T-cell (primary cell): ENCODE measurements around the gene JMJD7. TPM values are rescaled to one million over a fixed set of nuclear protein-coding genes. Genes with fewer than 3 reads are reported as not detected.

Experiments
- ATAC-seq, 4 experiments: fragments of 200-7000 bp in 3 of 4; fragments of 150-1000 bp in 1 of 4; cut with Tn5 transposase; replicated peaks in 1 of 4; 1 replicate in 3 of 4; 2 replicates in 1 of 4; pipeline ENCODE4 v1.10.0; 2021; ENCODE audit warnings: moderate library complexity in 3 of 4, mild to moderate bottlenecking in 2 of 4, moderate number of reproducible peaks in 1 of 4
- CTCF ChIA-PET, 2 donors: fragments of 300-600 bp; sonication (Branson Sonifier 250); formaldehyde crosslinking; loops; one replicate each; lab custom pipeline; 2022; ENCODE audit warnings: antibody characterized with exemption in 2 of 2; lab: Charles Lee
- POLR2A ChIA-PET, 2 donors: fragments of 300-600 bp; sonication (Branson Sonifier 250); formaldehyde crosslinking; loops; one replicate each; lab custom pipeline; 2022; ENCODE audit warnings: antibody characterized with exemption in 2 of 2; lab: Charles Lee
- DNase-seq, 35 experiments: peaks; one replicate each; pipeline versions ENCODE4 v3.0.0 to v3.0.0-alpha.2; 2013 to 2023
- H3K27ac ChIP-seq: one replicate; pipeline ENCODE4 v1.5.1; 2013; ENCODE audit warnings: low read length
- H3K27me3 ChIP-seq, 2 experiments: replicated peaks in 1 of 2; 1 replicate in 1 of 2; 2 replicates in 1 of 2; pipeline versions ENCODE4 v1.6.1 to v1.7.0; 2013; ENCODE audit warnings: low read length in 1 of 2, mixed read lengths in 1 of 2; ENCODE audit not compliant: control insufficient read depth in 2 of 2, insufficient read depth in 2 of 2; ENCODE audit errors: extremely low read depth in 1 of 2
- H3K36me3 ChIP-seq, 2 donors: 1 replicate in 1 of 2; 2 replicates in 1 of 2; pipeline versions ENCODE4 v1.6.1 to v1.7.0; 2013; ENCODE audit warnings: low read length in 1 of 2; ENCODE audit not compliant: control insufficient read depth in 2 of 2, insufficient read depth in 1 of 2; ENCODE audit errors: extremely low read depth in 1 of 2
- H3K4me1 ChIP-seq, 2 experiments: 1 replicate in 1 of 2; 2 replicates in 1 of 2; pipeline versions ENCODE4 v1.6.1 to v1.7.0; 2013; ENCODE audit warnings: low read length in 2 of 2, mixed read lengths in 1 of 2; ENCODE audit not compliant: insufficient read depth in 2 of 2, control insufficient read depth in 1 of 2; ENCODE audit errors: extremely low read depth in 1 of 2
- H3K4me3 ChIP-seq, 2 donors: 1 replicate in 1 of 2; 2 replicates in 1 of 2; pipeline versions ENCODE4 v1.5.1 to v1.7.0; 2013; ENCODE audit warnings: mild to moderate bottlenecking in 2 of 2, low read length in 1 of 2, moderate library complexity in 1 of 2; ENCODE audit not compliant: control insufficient read depth in 1 of 2; ENCODE audit errors: extremely low read depth in 1 of 2
- H3K9me3 ChIP-seq: 2 replicates; pipeline ENCODE4 v1.7.0; 2013
- H3K27ac Mint-ChIP-seq, 2 donors: one replicate each; pipeline ENCODE4 v1.8.0; 2020 to 2021; ENCODE audit warnings: mild to moderate bottlenecking in 2 of 2, mixed read lengths in 2 of 2
- H3K27me3 Mint-ChIP-seq, 2 donors: one replicate each; pipeline ENCODE4 v1.8.0; 2021 to 2022; ENCODE audit warnings: mixed read lengths in 2 of 2
- H3K36me3 Mint-ChIP-seq: one replicate; pipeline ENCODE4 v1.8.0; 2021; ENCODE audit warnings: mixed read lengths
- H3K4me1 Mint-ChIP-seq, 3 donors: one replicate each; pipeline ENCODE4 v1.8.0; 2020 to 2022; ENCODE audit warnings: mixed read lengths in 3 of 3, mild to moderate bottlenecking in 1 of 3
- H3K4me3 Mint-ChIP-seq, 3 donors: one replicate each; pipeline ENCODE4 v1.8.0; 2020 to 2022; ENCODE audit warnings: mild to moderate bottlenecking in 3 of 3, mixed read lengths in 3 of 3, moderate library complexity in 3 of 3
- H3K9me3 Mint-ChIP-seq, 3 donors: one replicate each; pipeline ENCODE4 v1.8.0; 2020 to 2022; ENCODE audit warnings: mixed read lengths in 3 of 3
- WGBS: methylation state at CpG from one replicate; pipeline ENCODE4 v1.1.5; 2013; ENCODE audit warnings: missing lambda C conversion rate; ENCODE audit not compliant: insufficient coverage; 5-methylcytosine and 5-hydroxymethylcytosine counted together
- total RNA-seq, 35 experiments: library from RNA in 6 of 35; stranded (reverse) in 6 of 35; fragments of 120-200 nt in 1 of 35; gene quantifications; one replicate each; pipeline versions ENCODE4 v1.2.1 to v1.2.4 and lab custom pipeline; 2013 to 2026

Gene JMJD7
- total RNA-seq, 5 donors from 2014 or later (not counting 1 experiment from before 2014, with no cell fraction given) = 35.8 to 72.7 (median 45.3) TPM

GRCh38 chr15:41871175-41871905 is 43.4 kb downstream of the JMJD7 start:
- no peaks in the 10 kb centered on the region for H3K27me3 Mint-ChIP-seq
- peaks cover 0 to 6% of the 10 kb centered on the region in 2 experiments for H3K27me3 ChIP-seq
- no peaks in the 10 kb centered on the region for H3K36me3 Mint-ChIP-seq
- H3K4me3 Mint-ChIP-seq = no peak overlapping the region
- peaks cover 11 to 14% (median 12%) of the 10 kb centered on the region in 3 donors for H3K4me1 Mint-ChIP-seq
- H3K27ac Mint-ChIP-seq = peak overlapping the region; percentile 82 to 87
- H3K9me3 Mint-ChIP-seq = no peaks in the 10 kb centered on the region
- H3K4me3 ChIP-seq = no peak overlapping the region
- ChIA-PET POLR2A (no interaction called here), CTCF (interaction anchor here in 1 of 2 donors (0.8 to 1.0 kb wide), 4 partner anchors 24 to 66 kb away, joined by 3 to 5 read pairs (median 4); no protein-coding TSS in a partner anchor)
- no peak overlapping the region for H3K27ac ChIP-seq
- H3K36me3 ChIP-seq = no peaks in the 10 kb centered on the region
- ATAC-seq (peak in 1 of 4 experiments; percentile 6), DNase-seq (no peak)
- 93% methylated on average over 17 of the region's 19 CpGs for WGBS
- peaks cover 7 to 15% of the 10 kb centered on the region in 2 experiments for H3K4me1 ChIP-seq
- no peaks in the 10 kb centered on the region for H3K9me3 ChIP-seq

- Histone ChIP-seq H3K36me3 (no peaks in the 10 kb centered on the region), H3K27ac (no peak overlapping the region), H3K4me3 (no peak overlapping the region), H3K9me3 (no peaks in the 10 kb centered on the region), H3K27me3 (peaks cover 0 to 6% of the 10 kb centered on the region in 2 experiments), H3K4me1 (peaks cover 7 to 15% of the 10 kb centered on the region in 2 experiments)
- no peak overlapping the region for H3K27ac Mint-ChIP-seq
- no peaks in the 10 kb centered on the region for H3K36me3 Mint-ChIP-seq
- ChIA-PET POLR2A (no interaction called here), CTCF (no interaction called here)
- DNase-seq = no peak
- no peaks in the 10 kb centered on the region for H3K27me3 Mint-ChIP-seq
- no peak overlapping the region for H3K4me3 Mint-ChIP-seq
- no peaks in the 10 kb centered on the region for H3K9me3 Mint-ChIP-seq
- H3K4me1 Mint-ChIP-seq = peaks cover 11 to 14% (median 12%) of the 10 kb centered on the region in 3 donors
- ATAC-seq = no peak
- 92% methylated on average over 6 of the region's 9 CpGs for WGBS
Observed at GRCh38 chr15:41872166-41872747, 44.4 kb downstream of the JMJD7 start.

- POLR2A ChIA-PET = no interaction called here
- Histone ChIP-seq H3K4me3 (no peak overlapping the region), H3K27ac (no peak overlapping the region), H3K9me3 (no peaks in the 10 kb centered on the region), H3K36me3 (no peaks in the 10 kb centered on the region), H3K27me3 (peaks cover 0 to 6% of the 10 kb centered on the region in 2 experiments), H3K4me1 (peaks cover 7 to 15% of the 10 kb centered on the region in 2 experiments)
- Mint-ChIP-seq H3K4me1 (peaks cover 11 to 14% (median 12%) of the 10 kb centered on the region in 3 donors), H3K36me3 (no peaks in the 10 kb centered on the region), H3K27me3 (no peaks in the 10 kb centered on the region), H3K9me3 (no peaks in the 10 kb centered on the region), H3K4me3 (no peak overlapping the region), H3K27ac (no peak overlapping the region)
- ATAC-seq (no peak), DNase-seq (no peak)
- CTCF ChIA-PET = no interaction called here
- 79% methylated on average over 8 of the region's 8 CpGs for WGBS
Observed at GRCh38 chr15:41873711-41874110, 45.8 kb downstream of the JMJD7 start.

- Mint-ChIP-seq H3K36me3 (no peaks in the 10 kb centered on the region), H3K27ac (no peak overlapping the region), H3K4me3 (no peak overlapping the region), H3K27me3 (peaks cover 0 to 3% of the 10 kb centered on the region in 2 donors), H3K9me3 (no peaks in the 10 kb centered on the region), H3K4me1 (peaks cover 10 to 14% (median 11%) of the 10 kb centered on the region in 3 donors)
- 92% methylated on average over 10 of the region's 12 CpGs for WGBS
- H3K27me3 ChIP-seq = peaks cover 0 to 14% of the 10 kb centered on the region in 2 experiments
- no peak for DNase-seq
- ChIA-PET CTCF (interaction anchor here in 1 of 2 donors (0.6 kb wide), 1 partner anchor 50 kb away, joined by 3 read pairs; no protein-coding TSS in a partner anchor), POLR2A (no interaction called here)
- no peaks in the 10 kb centered on the region for H3K9me3 ChIP-seq
- H3K4me3 ChIP-seq = no peak overlapping the region
- H3K4me1 ChIP-seq = peaks cover 7 to 15% of the 10 kb centered on the region in 2 experiments
- no peak for ATAC-seq
- H3K27ac ChIP-seq = no peak overlapping the region
- H3K36me3 ChIP-seq = no peaks in the 10 kb centered on the region
Observed at GRCh38 chr15:41874736-41875135, 46.8 kb downstream of the JMJD7 start.

- Histone ChIP-seq H3K9me3 (no peaks in the 10 kb centered on the region), H3K27me3 (peaks cover 0 to 23% of the 10 kb centered on the region in 2 experiments), H3K36me3 (no peaks in the 10 kb centered on the region), H3K27ac (no peak overlapping the region), H3K4me3 (no peak overlapping the region), H3K4me1 (peaks cover 1 to 3% of the 10 kb centered on the region in 2 experiments)
- Mint-ChIP-seq H3K36me3 (no peaks in the 10 kb centered on the region), H3K4me3 (no peak overlapping the region), H3K9me3 (no peaks in the 10 kb centered on the region), H3K27me3 (peaks cover 5 to 8% of the 10 kb centered on the region in 2 donors), H3K27ac (no peak overlapping the region), H3K4me1 (peaks cover 4 to 12% (median 4%) of the 10 kb centered on the region in 3 donors)
- no peak for DNase-seq
- POLR2A ChIA-PET = interaction anchor here in 1 of 2 donors (0.5 kb wide), 1 partner anchor 99 kb away, joined by 3 read pairs; no protein-coding TSS in a partner anchor
- ATAC-seq = peak in 1 of 4 experiments; percentile 18
- CTCF ChIA-PET = no interaction called here
- WGBS = 77% methylated on average over 9 of the region's 13 CpGs
Observed at GRCh38 chr15:41876007-41876406, 48.1 kb downstream of the JMJD7 start.

GRCh38 chr15:41876689-41877088 is 48.8 kb downstream of the JMJD7 start:
- Histone ChIP-seq H3K4me3 (no peak overlapping the region), H3K4me1 (peaks cover 0 to 7% of the 10 kb centered on the region in 2 experiments), H3K9me3 (no peaks in the 10 kb centered on the region), H3K27ac (no peak overlapping the region), H3K36me3 (no peaks in the 10 kb centered on the region), H3K27me3 (peaks cover 0 to 30% of the 10 kb centered on the region in 2 experiments)
- Mint-ChIP-seq H3K9me3 (no peaks in the 10 kb centered on the region), H3K4me3 (no peak overlapping the region), H3K36me3 (no peaks in the 10 kb centered on the region), H3K27me3 (peaks cover 10 to 15% of the 10 kb centered on the region in 2 donors), H3K27ac (no peak overlapping the region), H3K4me1 (peaks cover 5 to 15% (median 6%) of the 10 kb centered on the region in 3 donors)
- ATAC-seq = no peak
- POLR2A ChIA-PET = interaction anchor here in 1 of 2 donors (0.5 kb wide), 1 partner anchor 114 kb away, joined by 5 read pairs; no protein-coding TSS in a partner anchor
- WGBS = 77% methylated on average over 12 of the region's 12 CpGs
- no peak for DNase-seq
- CTCF ChIA-PET = no interaction called here
